ENCODE results near the gene ATF3.

DNA sequence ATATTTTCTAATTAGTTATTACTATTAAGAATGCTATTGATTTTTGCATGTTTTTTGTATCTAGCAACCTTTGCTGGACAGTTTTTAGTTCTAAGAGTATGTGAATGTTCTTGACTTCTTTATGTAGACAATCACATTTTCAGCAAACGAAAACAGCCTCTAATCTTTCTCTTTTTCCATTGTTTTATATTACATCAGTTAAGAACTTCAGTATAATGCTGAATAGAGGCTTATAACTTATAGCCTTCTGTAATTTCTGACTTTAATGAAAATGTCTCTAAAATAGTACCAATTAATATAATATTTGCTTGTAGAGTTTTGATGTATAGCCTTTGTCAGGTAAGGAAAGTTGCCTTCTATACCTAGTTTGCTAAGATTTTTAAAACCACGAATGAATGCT is 33.2 kb upstream of the ATF3 start:
- TF ChIP-seq, protein P1, sequence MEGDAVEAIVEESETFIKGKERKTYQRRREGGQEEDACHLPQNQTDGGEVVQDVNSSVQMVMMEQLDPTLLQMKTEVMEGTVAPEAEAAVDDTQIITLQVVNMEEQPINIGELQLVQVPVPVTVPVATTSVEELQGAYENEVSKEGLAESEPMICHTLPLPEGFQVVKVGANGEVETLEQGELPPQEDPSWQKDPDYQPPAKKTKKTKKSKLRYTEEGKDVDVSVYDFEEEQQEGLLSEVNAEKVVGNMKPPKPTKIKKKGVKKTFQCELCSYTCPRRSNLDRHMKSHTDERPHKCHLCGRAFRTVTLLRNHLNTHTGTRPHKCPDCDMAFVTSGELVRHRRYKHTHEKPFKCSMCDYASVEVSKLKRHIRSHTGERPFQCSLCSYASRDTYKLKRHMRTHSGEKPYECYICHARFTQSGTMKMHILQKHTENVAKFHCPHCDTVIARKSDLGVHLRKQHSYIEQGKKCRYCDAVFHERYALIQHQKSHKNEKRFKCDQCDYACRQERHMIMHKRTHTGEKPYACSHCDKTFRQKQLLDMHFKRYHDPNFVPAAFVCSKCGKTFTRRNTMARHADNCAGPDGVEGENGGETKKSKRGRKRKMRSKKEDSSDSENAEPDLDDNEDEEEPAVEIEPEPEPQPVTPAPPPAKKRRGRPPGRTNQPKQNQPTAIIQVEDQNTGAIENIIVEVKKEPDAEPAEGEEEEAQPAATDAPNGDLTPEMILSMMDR (IDR thresholded peaks at IDR 0.05; ENCODE audit: low read length): no peak
- TF ChIP-seq EZH2 (IDR thresholded peaks at IDR 0.05; ENCODE audit: borderline replicate concordance, low read length): no peak

All from OCI-LY1 (cell line).